ENCODE measurements around the gene MAPKAP1.

MAPKAP1 gene

GRCh38 chr9:125484350-125485282, 222.4 kb downstream of the MAPKAP1 start:
- no peak overlapping the region for H3K4me3 ChIP-seq (ENCODE audit: low read depth, low read length)
- no peaks in the 10 kb centered on the region for H3K79me2 ChIP-seq
- H2AFZ ChIP-seq: no peak overlapping the region
- H3K9ac ChIP-seq: no peak overlapping the region
- H3K36me3 ChIP-seq (ENCODE audit: control insufficient read depth, insufficient read depth, low read length): no peaks in the 10 kb centered on the region
- H3K27ac ChIP-seq: no peak overlapping the region
- no peak overlapping the region for H3K4me2 ChIP-seq (ENCODE audit: low read length)
- no peaks in the 10 kb centered on the region for H3K27me3 ChIP-seq (ENCODE audit: control insufficient read depth, insufficient read depth, low read length)
- H3K4me1 ChIP-seq: no peaks in the 10 kb centered on the region
- TF ChIP-seq, protein P1, sequence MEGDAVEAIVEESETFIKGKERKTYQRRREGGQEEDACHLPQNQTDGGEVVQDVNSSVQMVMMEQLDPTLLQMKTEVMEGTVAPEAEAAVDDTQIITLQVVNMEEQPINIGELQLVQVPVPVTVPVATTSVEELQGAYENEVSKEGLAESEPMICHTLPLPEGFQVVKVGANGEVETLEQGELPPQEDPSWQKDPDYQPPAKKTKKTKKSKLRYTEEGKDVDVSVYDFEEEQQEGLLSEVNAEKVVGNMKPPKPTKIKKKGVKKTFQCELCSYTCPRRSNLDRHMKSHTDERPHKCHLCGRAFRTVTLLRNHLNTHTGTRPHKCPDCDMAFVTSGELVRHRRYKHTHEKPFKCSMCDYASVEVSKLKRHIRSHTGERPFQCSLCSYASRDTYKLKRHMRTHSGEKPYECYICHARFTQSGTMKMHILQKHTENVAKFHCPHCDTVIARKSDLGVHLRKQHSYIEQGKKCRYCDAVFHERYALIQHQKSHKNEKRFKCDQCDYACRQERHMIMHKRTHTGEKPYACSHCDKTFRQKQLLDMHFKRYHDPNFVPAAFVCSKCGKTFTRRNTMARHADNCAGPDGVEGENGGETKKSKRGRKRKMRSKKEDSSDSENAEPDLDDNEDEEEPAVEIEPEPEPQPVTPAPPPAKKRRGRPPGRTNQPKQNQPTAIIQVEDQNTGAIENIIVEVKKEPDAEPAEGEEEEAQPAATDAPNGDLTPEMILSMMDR (IDR thresholded peaks at IDR 0.05): no peak
- no peaks in the 10 kb centered on the region for H3K9me3 ChIP-seq (ENCODE audit: control insufficient read depth, low read length)

DNA sequence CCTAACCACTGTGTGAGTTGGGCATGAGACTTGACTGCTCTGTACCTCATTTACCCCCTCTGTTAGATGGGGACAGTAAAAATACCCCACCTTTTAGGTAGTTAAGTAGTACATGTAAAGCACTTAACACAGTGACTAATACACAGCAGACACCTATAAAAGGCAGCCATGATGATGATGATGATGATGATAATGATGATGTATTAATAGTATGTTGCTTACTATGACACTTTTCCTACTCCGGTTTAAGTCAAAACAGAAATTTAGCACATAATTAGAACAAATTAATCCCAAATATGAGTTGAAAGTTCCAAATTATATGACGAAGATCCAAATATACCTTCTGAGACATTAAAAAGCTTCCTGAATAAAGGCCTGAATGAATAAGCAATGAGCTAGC, 223.3 kb downstream of the MAPKAP1 start:
- H3K36me3 ChIP-seq (ENCODE audit: control insufficient read depth, insufficient read depth, low read length): no peaks in the 10 kb centered on the region
- H3K9ac ChIP-seq: no peak overlapping the region
- no peak overlapping the region for H3K4me3 ChIP-seq (ENCODE audit: low read depth, low read length)
- TF ChIP-seq, protein P1 (IDR thresholded peaks at IDR 0.05): no peak
- no peak overlapping the region for H2AFZ ChIP-seq
- H3K4me2 ChIP-seq (ENCODE audit: low read length): no peak overlapping the region
- H3K27ac ChIP-seq: no peak overlapping the region
- H3K4me1 ChIP-seq: no peaks in the 10 kb centered on the region
- H3K79me2 ChIP-seq: no peaks in the 10 kb centered on the region
- H3K9me3 ChIP-seq (ENCODE audit: control insufficient read depth, low read length): no peaks in the 10 kb centered on the region
- H3K27me3 ChIP-seq (ENCODE audit: control insufficient read depth, insufficient read depth, low read length): no peaks in the 10 kb centered on the region

- Histone ChIP-seq H3K9ac (no peak overlapping the region), H3K79me2 (no peaks in the 10 kb centered on the region), H3K36me3 (ENCODE audit: control insufficient read depth, insufficient read depth, low read length) (no peaks in the 10 kb centered on the region), H3K27me3 (ENCODE audit: control insufficient read depth, insufficient read depth, low read length) (no peaks in the 10 kb centered on the region), H3K9me3 (ENCODE audit: control insufficient read depth, low read length) (no peaks in the 10 kb centered on the region), H3K4me1 (no peaks in the 10 kb centered on the region), H3K27ac (no peak overlapping the region), H2AFZ (no peak overlapping the region), H3K4me3 (ENCODE audit: low read depth, low read length) (no peak overlapping the region), H3K4me2 (ENCODE audit: low read length) (no peak overlapping the region)
- TF ChIP-seq, protein P1 (IDR thresholded peaks at IDR 0.05): no peak
Measured at GRCh38 chr9:125479846-125480615, 227.0 kb downstream of the MAPKAP1 start.

DNA sequence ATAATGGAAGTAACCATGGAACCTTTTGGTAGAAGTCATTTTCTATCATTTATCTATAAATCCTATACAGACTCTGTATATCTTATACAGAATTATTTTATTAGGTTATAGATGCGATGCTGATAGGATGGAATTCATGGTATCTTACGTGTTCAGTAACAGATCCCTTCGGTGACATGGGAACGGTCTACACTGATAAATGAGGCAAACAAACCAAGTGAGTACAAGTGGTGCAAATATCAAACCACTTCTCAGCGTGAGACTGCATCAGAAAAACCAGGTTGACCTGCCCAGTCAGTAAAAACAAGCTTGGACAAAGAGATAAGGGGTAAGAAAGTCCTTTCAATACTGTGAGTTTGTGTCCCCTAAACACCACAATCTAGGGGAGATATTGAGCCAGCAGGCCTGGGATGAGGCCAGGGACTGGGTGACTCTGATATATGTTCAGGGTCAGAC, 229.9 kb downstream of the MAPKAP1 start:
- Histone ChIP-seq H3K4me2 (ENCODE audit: low read length) (no peak overlapping the region), H3K79me2 (no peaks in the 10 kb centered on the region), H3K36me3 (ENCODE audit: control insufficient read depth, insufficient read depth, low read length) (no peaks in the 10 kb centered on the region), H3K9me3 (ENCODE audit: control insufficient read depth, low read length) (no peaks in the 10 kb centered on the region), H2AFZ (no peak overlapping the region), H3K4me3 (ENCODE audit: low read depth, low read length) (no peak overlapping the region), H3K9ac (no peak overlapping the region), H3K4me1 (peaks cover 2% of the 10 kb centered on the region), H3K27ac (no peak overlapping the region), H3K27me3 (ENCODE audit: control insufficient read depth, insufficient read depth, low read length) (no peaks in the 10 kb centered on the region)
- TF ChIP-seq, protein P1 (IDR thresholded peaks at IDR 0.05): no peak

Data from parathyroid adenoma (tissue), 2 donors.